Muscle layer of duodenum (tissue), 2 donors: ENCODE data around the gene HRNR.

Experiments used
- H3K27ac ChIP-seq: one replicate; pipeline ENCODE4 v1.7.0; 2013; ENCODE audit warnings: mild to moderate bottlenecking, low read length
- H3K27me3 ChIP-seq: one replicate; pipeline ENCODE4 v1.7.0; 2013; ENCODE audit warnings: low read depth, mild to moderate bottlenecking, control low read depth, low read length
- H3K36me3 ChIP-seq, 2 donors: one replicate each; pipeline ENCODE4 v1.7.0; 2013; ENCODE audit warnings: low read length in 2 of 2, control low read depth in 1 of 2, mild to moderate bottlenecking in 1 of 2; ENCODE audit not compliant: insufficient read depth in 2 of 2, control insufficient read depth in 1 of 2
- H3K4me1 ChIP-seq, 2 donors: one replicate each; pipeline ENCODE4 v1.7.0; 2013; ENCODE audit warnings: low read length in 2 of 2, mild to moderate bottlenecking in 2 of 2, control low read depth in 1 of 2, moderate library complexity in 1 of 2; ENCODE audit not compliant: insufficient read depth in 2 of 2, control insufficient read depth in 1 of 2
- H3K4me3 ChIP-seq, 2 donors: one replicate each; pipeline ENCODE4 v1.7.0; 2013; ENCODE audit warnings: low read length in 2 of 2, low read depth in 1 of 2, mild to moderate bottlenecking in 1 of 2
- H3K9me3 ChIP-seq, 2 donors: one replicate each; pipeline ENCODE4 v1.7.0; 2013; ENCODE audit warnings: low read length in 2 of 2, control low read depth in 1 of 2, mild to moderate bottlenecking in 1 of 2; ENCODE audit not compliant: control insufficient read depth in 1 of 2
- donor health status: healthy.

HRNR gene

DNA sequence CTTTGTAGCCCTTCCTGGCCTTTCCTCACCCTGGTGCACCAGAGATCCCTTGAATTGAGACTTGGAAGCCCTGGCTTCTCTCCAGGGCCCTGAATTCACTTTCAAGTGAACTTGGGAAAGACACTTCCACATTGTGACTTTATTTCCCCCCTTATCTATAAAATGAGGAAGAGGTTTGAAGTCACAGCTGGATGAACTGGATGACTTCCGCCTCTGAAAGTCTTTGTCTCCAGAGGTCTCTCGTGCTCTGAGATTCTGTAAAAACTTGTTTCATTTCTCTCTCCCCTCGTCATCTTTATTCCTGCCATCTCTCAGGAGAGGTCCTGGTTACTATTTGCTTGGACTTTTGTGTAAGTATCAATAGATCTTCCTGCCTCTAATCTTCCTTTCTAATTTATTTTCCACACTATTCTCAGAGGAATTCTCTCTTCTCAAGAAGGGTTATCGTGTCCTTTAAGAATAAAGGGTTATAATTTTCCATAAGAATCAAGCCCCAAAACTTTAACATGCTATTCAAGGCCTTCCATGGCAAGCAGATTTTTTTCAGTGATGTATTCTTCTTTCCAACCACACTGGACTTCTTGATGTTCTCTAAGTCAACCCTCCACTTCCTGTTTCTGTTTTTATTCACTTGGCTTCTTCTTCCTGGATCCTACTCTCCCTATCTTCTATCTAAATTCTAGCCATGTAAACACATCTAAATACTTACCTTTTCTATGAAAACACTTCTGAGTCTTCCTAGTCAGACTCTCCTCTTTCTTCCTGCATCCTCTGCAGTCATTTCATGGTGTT is 58.5 kb downstream of the HRNR start:
- no peak overlapping the region for H3K27ac ChIP-seq
- no peak overlapping the region for H3K4me3 ChIP-seq
- peaks cover 4 to 15% of the 10 kb centered on the region in 2 donors for H3K4me1 ChIP-seq
- H3K9me3 ChIP-seq = no peaks in the 10 kb centered on the region
- H3K27me3 ChIP-seq = no peaks in the 10 kb centered on the region
- H3K36me3 ChIP-seq = no peaks in the 10 kb centered on the region

GRCh38 chr1:152164517-152165136 is 59.4 kb downstream of the HRNR start:
- no peaks in the 10 kb centered on the region for H3K27me3 ChIP-seq

DNA sequence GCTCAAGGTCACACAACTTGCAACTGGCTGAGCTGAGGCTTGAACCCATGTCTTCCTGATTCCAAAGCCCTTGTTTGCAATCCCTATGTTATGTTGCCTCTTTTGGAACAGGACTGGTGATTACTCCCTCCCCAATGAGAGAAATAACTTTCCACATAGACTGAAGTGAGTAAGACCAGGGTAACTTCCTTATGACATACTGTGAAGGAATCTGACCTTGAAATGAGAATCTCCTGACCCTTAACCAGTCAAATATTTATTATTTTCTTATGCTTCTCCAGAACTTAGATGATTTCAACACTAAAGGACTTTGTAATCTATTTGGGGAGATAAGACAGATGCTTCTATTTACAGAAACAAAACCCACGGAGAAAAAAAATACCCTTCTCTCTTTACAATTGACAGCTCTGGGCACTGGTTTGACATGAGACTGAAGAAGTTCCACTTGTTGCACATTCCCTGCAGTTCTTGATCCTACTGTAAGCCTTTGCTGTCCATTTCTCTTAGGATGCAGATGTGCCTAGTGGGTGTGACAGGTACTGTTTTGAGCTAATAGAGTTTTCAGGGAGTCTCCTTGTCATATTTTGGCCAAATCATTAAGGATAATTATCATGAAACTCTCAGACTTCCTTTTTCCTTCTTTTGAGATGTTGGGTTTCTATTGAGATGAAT is 61.1 kb downstream of the HRNR start:
- no peaks in the 10 kb centered on the region for H3K9me3 ChIP-seq
- H3K27me3 ChIP-seq = no peaks in the 10 kb centered on the region
- H3K4me3 ChIP-seq = no peak overlapping the region
- H3K4me1 ChIP-seq = peaks cover 0 to 3% of the 10 kb centered on the region in 2 donors
- no peaks in the 10 kb centered on the region for H3K36me3 ChIP-seq
- no peak overlapping the region for H3K27ac ChIP-seq

More at GRCh38 chr1:152164517-152165136, 59.4 kb downstream of the HRNR start:
- H3K36me3 ChIP-seq = no peaks in the 10 kb centered on the region
- no peak overlapping the region for H3K27ac ChIP-seq
- no peaks in the 10 kb centered on the region for H3K9me3 ChIP-seq
- H3K4me3 ChIP-seq = no peak overlapping the region
- H3K4me1 ChIP-seq = peaks cover 4 to 13% of the 10 kb centered on the region in 2 donors
